PC-9 (cell line): ENCODE data around the gene TNF. TPM values are rescaled to one million over a fixed set of nuclear protein-coding genes. Genes with fewer than 3 reads are reported as not detected.

Experiments used
- BruUV-seq: library from RNA; stranded (reverse); fragments of 400-500 nt; replicated peaks from 2 replicates; lab custom pipeline; 2021; lab: Mats Ljungman, UMichigan
- CTCF ChIA-PET: fragments of 300-600 bp; sonication (Branson Sonifier 250); formaldehyde crosslinking; loops from one replicate; lab custom pipeline; 2022; ENCODE audit warnings: antibody characterized with exemption; lab: Charles Lee
- POLR2A ChIA-PET: fragments of 300-600 bp; sonication (Branson Sonifier 250); formaldehyde crosslinking; loops from one replicate; lab custom pipeline; 2022; ENCODE audit warnings: antibody characterized with exemption; ENCODE audit not compliant: unreplicated experiment; lab: Charles Lee
- DNase-seq, 2 experiments: peaks; one replicate each; pipeline versions ENCODE4 v3.0.0 to v3.0.0-alpha.2; 2015 to 2022; ENCODE audit warnings: mixed read lengths in 1 of 2
- H2AFZ ChIP-seq: fragments of 200-600 bp; sonication (generic); 2 replicates; pipeline ENCODE4 v1.8.1; 2017; ENCODE audit warnings: antibody characterized with exemption
- H3F3A ChIP-seq: fragments of 200-600 bp; sonication (generic); 2 replicates; pipeline ENCODE4 v1.8.1; 2017; ENCODE audit warnings: antibody characterized with exemption, mild to moderate bottlenecking, low read depth; ENCODE audit not compliant: insufficient read depth
- H3K27ac ChIP-seq: fragments of 200-600 bp; sonication (generic); 2 replicates; pipeline ENCODE4 v1.6.1; 2016; ENCODE audit warnings: mixed run types
- H3K27me3 ChIP-seq: fragments of 200-600 bp; sonication (generic); 2 replicates; pipeline ENCODE4 v1.6.1; 2016; ENCODE audit warnings: low read depth, mixed run types; ENCODE audit not compliant: insufficient read depth
- H3K36me3 ChIP-seq: fragments of 200-600 bp; sonication (generic); 2 replicates; pipeline ENCODE4 v1.6.1; 2016; ENCODE audit warnings: low read depth, mixed run types
- H3K4me1 ChIP-seq: fragments of 200-600 bp; sonication (generic); replicated peaks from 2 replicates; pipeline ENCODE4 v1.6.1; 2016; ENCODE audit warnings: mixed run types; ENCODE audit not compliant: insufficient read depth
- H3K4me2 ChIP-seq: fragments of 200-600 bp; sonication (generic); 2 replicates; pipeline ENCODE4 v1.6.1; 2017; ENCODE audit warnings: mixed run types
- H3K4me3 ChIP-seq: fragments of 200-600 bp; sonication (generic); 2 replicates; pipeline ENCODE4 v1.6.1; 2016; ENCODE audit warnings: mixed run types
- H3K79me2 ChIP-seq: fragments of 200-600 bp; sonication (generic); 2 replicates; pipeline ENCODE4 v1.6.1; 2017; ENCODE audit warnings: low read depth, mixed run types
- H3K9me2 ChIP-seq: fragments of 200-600 bp; sonication (generic); 2 replicates; pipeline ENCODE4 v1.8.1; 2017; ENCODE audit warnings: mild to moderate bottlenecking; ENCODE audit not compliant: insufficient read depth
- H3K9me3 ChIP-seq: fragments of 200-600 bp; sonication (generic); 2 replicates; pipeline ENCODE4 v1.8.1; 2016; ENCODE audit warnings: low read depth; ENCODE audit not compliant: insufficient read depth
- H4K20me1 ChIP-seq: fragments of 200-600 bp; sonication (generic); 2 replicates; pipeline ENCODE4 v1.8.1; 2017; ENCODE audit not compliant: insufficient read depth
- EZH2 ChIP-seq: fragments of 200-600 bp; sonication (generic); IDR thresholded peaks from 2 replicates; pipeline ENCODE4 v1.8.0; 2017; ENCODE audit warnings: antibody characterized with exemption, low read depth
- intact Hi-C: fragments of 100-400 bp; cut with micrococcal nuclease; formaldehyde crosslinking; loops from one replicate; pipeline ENCODE4 v1.10.0; 2022; ENCODE audit not compliant: unreplicated experiment
- total RNA-seq: library from RNA; stranded (reverse); gene quantifications from 2 replicates; pipeline ENCODE4 v1.2.3, GENCODE V29; 2021
- TF ChIP-seq, protein P1 (sequence below): fragments of 200-600 bp; sonication (generic); conservative IDR thresholded peaks from 2 replicates; pipeline ENCODE4 v1.6.1; 2017; ENCODE audit warnings: mixed run types, antibody characterized with exemption, mild to moderate bottlenecking, moderate library complexity

The TNF gene
- total RNA-seq, 1 experiment from 2014 or later = not detected

DNA sequence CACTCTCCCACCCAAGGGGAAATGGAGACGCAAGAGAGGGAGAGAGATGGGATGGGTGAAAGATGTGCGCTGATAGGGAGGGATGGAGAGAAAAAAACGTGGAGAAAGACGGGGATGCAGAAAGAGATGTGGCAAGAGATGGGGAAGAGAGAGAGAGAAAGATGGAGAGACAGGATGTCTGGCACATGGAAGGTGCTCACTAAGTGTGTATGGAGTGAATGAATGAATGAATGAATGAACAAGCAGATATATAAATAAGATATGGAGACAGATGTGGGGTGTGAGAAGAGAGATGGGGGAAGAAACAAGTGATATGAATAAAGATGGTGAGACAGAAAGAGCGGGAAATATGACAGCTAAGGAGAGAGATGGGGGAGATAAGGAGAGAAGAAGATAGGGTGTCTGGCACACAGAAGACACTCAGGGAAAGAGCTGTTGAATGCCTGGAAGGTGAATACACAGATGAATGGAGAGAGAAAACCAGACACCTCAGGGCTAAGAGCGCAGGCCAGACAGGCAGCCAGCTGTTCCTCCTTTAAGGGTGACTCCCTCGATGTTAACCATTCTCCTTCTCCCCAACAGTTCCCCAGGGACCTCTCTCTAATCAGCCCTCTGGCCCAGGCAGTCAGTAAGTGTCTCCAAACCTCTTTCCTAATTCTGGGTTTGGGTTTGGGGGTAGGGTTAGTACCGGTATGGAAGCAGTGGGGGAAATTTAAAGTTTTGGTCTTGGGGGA is 754 bp downstream of the TNF start:
- no peak overlapping the region for H3K27ac ChIP-seq
- no peaks in the 10 kb centered on the region for H3K36me3 ChIP-seq
- peaks cover 5% of the 10 kb centered on the region; the same call in 1 of the 2 replicates for H3F3A ChIP-seq
- H3K4me3 ChIP-seq = no peak overlapping the region
- no peaks in the 10 kb centered on the region for H3K9me2 ChIP-seq
- 0 out of 2 replicates have a peak, but pooled peaks cover 5% of the 10 kb centered on the region for H3K27me3 ChIP-seq
- DNase-seq = no peak
- no peak overlapping the region for H3K4me2 ChIP-seq
- CTCF ChIA-PET = interaction anchor here (1.5 kb wide), 1 partner anchor 20 kb away, joined by 3 read pairs; no protein-coding TSS in a partner anchor
- H4K20me1 ChIP-seq = no peaks in the 10 kb centered on the region
- H3K9me3 ChIP-seq = no peaks in the 10 kb centered on the region
- TF ChIP-seq, protein P1, sequence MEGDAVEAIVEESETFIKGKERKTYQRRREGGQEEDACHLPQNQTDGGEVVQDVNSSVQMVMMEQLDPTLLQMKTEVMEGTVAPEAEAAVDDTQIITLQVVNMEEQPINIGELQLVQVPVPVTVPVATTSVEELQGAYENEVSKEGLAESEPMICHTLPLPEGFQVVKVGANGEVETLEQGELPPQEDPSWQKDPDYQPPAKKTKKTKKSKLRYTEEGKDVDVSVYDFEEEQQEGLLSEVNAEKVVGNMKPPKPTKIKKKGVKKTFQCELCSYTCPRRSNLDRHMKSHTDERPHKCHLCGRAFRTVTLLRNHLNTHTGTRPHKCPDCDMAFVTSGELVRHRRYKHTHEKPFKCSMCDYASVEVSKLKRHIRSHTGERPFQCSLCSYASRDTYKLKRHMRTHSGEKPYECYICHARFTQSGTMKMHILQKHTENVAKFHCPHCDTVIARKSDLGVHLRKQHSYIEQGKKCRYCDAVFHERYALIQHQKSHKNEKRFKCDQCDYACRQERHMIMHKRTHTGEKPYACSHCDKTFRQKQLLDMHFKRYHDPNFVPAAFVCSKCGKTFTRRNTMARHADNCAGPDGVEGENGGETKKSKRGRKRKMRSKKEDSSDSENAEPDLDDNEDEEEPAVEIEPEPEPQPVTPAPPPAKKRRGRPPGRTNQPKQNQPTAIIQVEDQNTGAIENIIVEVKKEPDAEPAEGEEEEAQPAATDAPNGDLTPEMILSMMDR = no peak
- no peak for TF ChIP-seq EZH2
- POLR2A ChIA-PET = no interaction called here
- H3K4me1 ChIP-seq = 0 out of 2 replicates have a peak, but pooled peaks cover 5% of the 10 kb centered on the region
- H3K79me2 ChIP-seq = no peaks in the 10 kb centered on the region
- BruUV-seq = no TSS peak
- intact Hi-C loops = no loop called here
- no peak overlapping the region for H2AFZ ChIP-seq

DNA sequence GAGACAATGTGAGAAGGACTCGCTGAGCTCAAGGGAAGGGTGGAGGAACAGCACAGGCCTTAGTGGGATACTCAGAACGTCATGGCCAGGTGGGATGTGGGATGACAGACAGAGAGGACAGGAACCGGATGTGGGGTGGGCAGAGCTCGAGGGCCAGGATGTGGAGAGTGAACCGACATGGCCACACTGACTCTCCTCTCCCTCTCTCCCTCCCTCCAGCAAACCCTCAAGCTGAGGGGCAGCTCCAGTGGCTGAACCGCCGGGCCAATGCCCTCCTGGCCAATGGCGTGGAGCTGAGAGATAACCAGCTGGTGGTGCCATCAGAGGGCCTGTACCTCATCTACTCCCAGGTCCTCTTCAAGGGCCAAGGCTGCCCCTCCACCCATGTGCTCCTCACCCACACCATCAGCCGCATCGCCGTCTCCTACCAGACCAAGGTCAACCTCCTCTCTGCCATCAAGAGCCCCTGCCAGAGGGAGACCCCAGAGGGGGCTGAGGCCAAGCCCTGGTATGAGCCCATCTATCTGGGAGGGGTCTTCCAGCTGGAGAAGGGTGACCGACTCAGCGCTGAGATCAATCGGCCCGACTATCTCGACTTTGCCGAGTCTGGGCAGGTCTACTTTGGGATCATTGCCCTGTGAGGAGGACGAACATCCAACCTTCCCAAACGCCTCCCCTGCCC is 1.7 kb downstream of the TNF start:
- ChIA-PET POLR2A (no interaction called here), CTCF (interaction anchor here (0.5 to 1.5 kb wide), 4 partner anchors 19 to 589 kb away, joined by 3 to 7 read pairs (median 4); no protein-coding TSS in a partner anchor)
- no TSS peak for BruUV-seq
- TF ChIP-seq, protein P1 = no peak
- no peak for TF ChIP-seq EZH2
- Histone ChIP-seq H3K9me3 (no peaks in the 10 kb centered on the region), H3K4me3 (no peak overlapping the region), H3K79me2 (no peaks in the 10 kb centered on the region), H3K9me2 (no peaks in the 10 kb centered on the region), H3K4me2 (no peak overlapping the region), H3K4me1 (0 out of 2 replicates have a peak, but pooled peaks cover 5% of the 10 kb centered on the region), H3K27me3 (0 out of 2 replicates have a peak, but pooled peaks cover 5% of the 10 kb centered on the region), H4K20me1 (no peaks in the 10 kb centered on the region), H3K27ac (no peak overlapping the region), H2AFZ (no peak overlapping the region), H3K36me3 (no peaks in the 10 kb centered on the region), H3F3A (peaks cover 5% of the 10 kb centered on the region; the same call in 1 of the 2 replicates)
- DNase-seq = no peak
- intact Hi-C loops = no loop called here

DNA sequence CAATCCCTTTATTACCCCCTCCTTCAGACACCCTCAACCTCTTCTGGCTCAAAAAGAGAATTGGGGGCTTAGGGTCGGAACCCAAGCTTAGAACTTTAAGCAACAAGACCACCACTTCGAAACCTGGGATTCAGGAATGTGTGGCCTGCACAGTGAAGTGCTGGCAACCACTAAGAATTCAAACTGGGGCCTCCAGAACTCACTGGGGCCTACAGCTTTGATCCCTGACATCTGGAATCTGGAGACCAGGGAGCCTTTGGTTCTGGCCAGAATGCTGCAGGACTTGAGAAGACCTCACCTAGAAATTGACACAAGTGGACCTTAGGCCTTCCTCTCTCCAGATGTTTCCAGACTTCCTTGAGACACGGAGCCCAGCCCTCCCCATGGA is 2.2 kb downstream of the TNF start:
- peaks cover 5% of the 10 kb centered on the region; the same call in 1 of the 2 replicates for H3F3A ChIP-seq
- no peaks in the 10 kb centered on the region for H3K9me2 ChIP-seq
- TF ChIP-seq, protein P1 = no peak
- ChIA-PET CTCF (interaction anchor here (0.5 to 0.6 kb wide), 2 partner anchors 24 kb away, joined by 3 to 4 read pairs; no protein-coding TSS in a partner anchor), POLR2A (no interaction called here)
- no peak for DNase-seq
- H3K4me2 ChIP-seq = no peak overlapping the region
- 0 out of 2 replicates have a peak, but pooled peaks cover 5% of the 10 kb centered on the region for H3K27me3 ChIP-seq
- H3K27ac ChIP-seq = no peak overlapping the region
- H2AFZ ChIP-seq = no peak overlapping the region
- no peak overlapping the region for H3K4me3 ChIP-seq
- 0 out of 2 replicates have a peak, but pooled peaks cover 5% of the 10 kb centered on the region for H3K4me1 ChIP-seq
- no peaks in the 10 kb centered on the region for H3K36me3 ChIP-seq
- intact Hi-C loops = no loop called here
- H4K20me1 ChIP-seq = no peaks in the 10 kb centered on the region
- no peaks in the 10 kb centered on the region for H3K79me2 ChIP-seq
- no TSS peak for BruUV-seq
- H3K9me3 ChIP-seq = no peaks in the 10 kb centered on the region
